ENCODE results near the gene RIOK1.

The RIOK1 gene

DNA sequence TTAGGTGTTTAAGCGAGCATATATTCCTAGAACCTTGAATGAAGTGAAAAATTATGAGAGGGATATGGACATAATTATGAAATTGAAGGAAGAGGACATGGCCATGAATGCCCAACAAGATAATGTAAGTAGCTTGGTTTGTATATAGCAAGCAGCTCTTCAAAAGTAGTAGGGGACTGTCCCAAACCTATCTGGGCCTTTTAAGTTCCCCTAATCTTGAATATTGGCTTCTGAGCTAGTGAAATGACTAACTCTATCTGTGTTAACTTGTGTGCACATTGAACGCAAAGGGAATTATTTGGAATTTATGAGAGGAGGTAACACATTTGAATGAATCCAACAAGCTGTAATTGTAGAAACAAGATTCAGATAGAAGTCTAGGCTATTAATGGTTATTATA, 21.7 kb downstream of the RIOK1 start:
- TF ChIP-seq, protein P1, sequence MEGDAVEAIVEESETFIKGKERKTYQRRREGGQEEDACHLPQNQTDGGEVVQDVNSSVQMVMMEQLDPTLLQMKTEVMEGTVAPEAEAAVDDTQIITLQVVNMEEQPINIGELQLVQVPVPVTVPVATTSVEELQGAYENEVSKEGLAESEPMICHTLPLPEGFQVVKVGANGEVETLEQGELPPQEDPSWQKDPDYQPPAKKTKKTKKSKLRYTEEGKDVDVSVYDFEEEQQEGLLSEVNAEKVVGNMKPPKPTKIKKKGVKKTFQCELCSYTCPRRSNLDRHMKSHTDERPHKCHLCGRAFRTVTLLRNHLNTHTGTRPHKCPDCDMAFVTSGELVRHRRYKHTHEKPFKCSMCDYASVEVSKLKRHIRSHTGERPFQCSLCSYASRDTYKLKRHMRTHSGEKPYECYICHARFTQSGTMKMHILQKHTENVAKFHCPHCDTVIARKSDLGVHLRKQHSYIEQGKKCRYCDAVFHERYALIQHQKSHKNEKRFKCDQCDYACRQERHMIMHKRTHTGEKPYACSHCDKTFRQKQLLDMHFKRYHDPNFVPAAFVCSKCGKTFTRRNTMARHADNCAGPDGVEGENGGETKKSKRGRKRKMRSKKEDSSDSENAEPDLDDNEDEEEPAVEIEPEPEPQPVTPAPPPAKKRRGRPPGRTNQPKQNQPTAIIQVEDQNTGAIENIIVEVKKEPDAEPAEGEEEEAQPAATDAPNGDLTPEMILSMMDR (IDR thresholded peaks at IDR 0.05; ENCODE audit: extremely low read depth, missing control alignments) = no peak
- DNase-seq (ENCODE audit: low spot score) = no peak

- TF ChIP-seq, protein P1 (IDR thresholded peaks at IDR 0.05; ENCODE audit: extremely low read depth, missing control alignments) = no peak
- no peak for DNase-seq (ENCODE audit: low spot score)
Measured at GRCh38 chr6:7413151-7413823, 23.7 kb downstream of the RIOK1 start.

DNA sequence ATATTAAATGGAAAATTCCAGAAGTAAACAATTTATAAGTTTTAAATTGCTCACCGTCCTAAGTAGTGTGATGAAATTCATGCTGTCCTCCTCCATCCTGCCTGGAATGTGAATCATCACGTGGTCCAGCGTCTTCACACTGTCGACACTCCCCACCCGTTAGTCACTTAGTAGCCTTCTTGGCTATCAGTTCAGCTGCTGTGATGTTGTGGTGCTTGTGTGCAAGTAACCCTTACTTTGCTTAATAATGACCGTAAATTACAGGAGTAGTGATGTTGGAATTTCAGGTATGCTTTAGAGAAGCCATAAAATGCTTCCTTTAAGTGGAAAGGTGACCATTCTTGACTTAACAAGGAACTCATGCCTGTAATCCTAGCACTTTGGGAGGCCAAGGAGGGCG, 25.2 kb downstream of the RIOK1 start:
- TF ChIP-seq, protein P1 (IDR thresholded peaks at IDR 0.05; ENCODE audit: extremely low read depth, missing control alignments) = no peak
- DNase-seq (ENCODE audit: low spot score) = no peak

- TF ChIP-seq, protein P1 (IDR thresholded peaks at IDR 0.05; ENCODE audit: extremely low read depth, missing control alignments) = no peak
- no peak for DNase-seq (ENCODE audit: low spot score)
Measured at GRCh38 chr6:7417684-7418083, 28.1 kb downstream of the RIOK1 start.

- TF ChIP-seq, protein P1 (IDR thresholded peaks at IDR 0.05; ENCODE audit: extremely low read depth, missing control alignments) = no peak
- no peak for DNase-seq (ENCODE audit: low spot score)
Measured at GRCh38 chr6:7418238-7418905, 28.8 kb downstream of the RIOK1 start.

DNA sequence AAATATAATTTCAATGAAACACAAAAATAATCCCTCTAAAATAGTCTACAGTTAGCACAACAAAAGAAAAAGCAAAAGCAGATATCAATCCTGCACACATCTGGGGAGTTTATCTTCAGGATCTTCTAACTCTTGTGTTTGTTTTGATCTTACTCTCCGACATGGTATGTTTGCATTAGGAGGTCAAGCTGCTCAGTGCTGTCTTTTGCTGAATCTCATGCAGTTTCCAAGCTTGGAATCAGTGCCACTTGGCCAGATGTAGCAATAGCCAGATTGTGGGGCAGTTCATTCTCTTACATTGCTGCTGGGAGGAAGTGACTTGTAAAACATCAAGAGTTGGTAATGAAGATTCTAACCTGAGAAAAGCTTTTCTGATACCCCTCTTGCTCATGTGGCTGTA, 29.5 kb downstream of the RIOK1 start:
- TF ChIP-seq, protein P1 (IDR thresholded peaks at IDR 0.05; ENCODE audit: extremely low read depth, missing control alignments) = no peak
- no peak for DNase-seq (ENCODE audit: low spot score)

DNA sequence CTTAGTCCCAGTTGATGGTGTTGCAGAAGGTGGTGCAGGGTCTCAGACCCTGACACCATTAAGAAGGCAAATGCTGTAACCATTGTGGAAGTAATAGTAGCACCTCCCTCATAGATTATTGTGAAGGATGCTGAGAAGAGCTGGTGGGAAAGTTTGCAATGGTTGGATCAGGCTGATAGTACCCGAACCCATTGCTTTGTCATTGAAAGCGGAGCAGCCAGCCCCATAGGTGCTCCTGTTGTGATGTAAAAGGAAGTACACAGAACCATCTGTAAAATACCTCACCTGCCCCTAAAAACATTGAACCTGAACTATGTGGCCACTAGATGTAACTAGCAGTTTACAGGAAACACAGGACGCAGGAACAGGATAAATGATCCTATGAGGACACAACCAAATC, 31.5 kb downstream of the RIOK1 start:
- DNase-seq (ENCODE audit: low spot score) = no peak
- TF ChIP-seq, protein P1 (IDR thresholded peaks at IDR 0.05; ENCODE audit: extremely low read depth, missing control alignments) = no peak

Measured in GM20000 (cell line).